GM20431 (cell line): ENCODE data around the gene ID3.
"Not testable (repeated sequence)": the region's sequence is repeated elsewhere in the genome, so short reads cannot be mapped to it uniquely, and the experiment has no call there.

Experiments used
- in situ Hi-C: fragments of 300-500 bp; cut with MseI, MboI; formaldehyde crosslinking; loops from one replicate; pipeline ENCODE4 v1.15.0; 2020; ENCODE audit warnings: low sequenced_read_pairs; ENCODE audit not compliant: unreplicated experiment

The ID3 gene

GRCh38 chr1:23555270-23555985 is 3.9 kb downstream of the ID3 start:
- in situ Hi-C loops, result no loop called here

GRCh38 chr1:23554481-23555269 is 4.6 kb downstream of the ID3 start:
- in situ Hi-C loops, result no loop called here

- in situ Hi-C loops, result no loop called here
These were observed 5.2 kb downstream of the ID3 start for GRCh38 chr1:23554127-23554480.

GRCh38 chr1:23553231-23554126 is 5.8 kb downstream of the ID3 start:
- in situ Hi-C loops, result no loop called here

DNA sequence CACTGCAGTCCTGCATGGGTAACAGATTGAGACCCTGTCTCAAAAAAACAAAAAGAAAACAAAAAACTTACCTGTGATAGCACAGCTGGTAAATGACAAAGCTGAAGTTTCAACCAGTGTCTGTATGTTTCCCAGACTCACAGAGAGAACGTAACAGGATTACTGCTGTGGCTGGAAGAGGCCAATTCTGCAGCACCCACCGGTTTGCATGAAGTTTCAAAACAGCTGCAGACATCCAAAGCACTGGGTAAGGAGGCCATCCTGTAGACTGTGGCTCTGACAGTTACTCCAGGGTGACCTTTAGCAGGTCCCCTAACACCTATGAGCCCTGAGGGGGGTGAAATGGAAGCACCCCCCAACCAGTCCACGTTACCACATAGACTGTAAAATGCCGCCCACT is 7.5 kb downstream of the ID3 start:
- in situ Hi-C loops, result no loop called here

DNA sequence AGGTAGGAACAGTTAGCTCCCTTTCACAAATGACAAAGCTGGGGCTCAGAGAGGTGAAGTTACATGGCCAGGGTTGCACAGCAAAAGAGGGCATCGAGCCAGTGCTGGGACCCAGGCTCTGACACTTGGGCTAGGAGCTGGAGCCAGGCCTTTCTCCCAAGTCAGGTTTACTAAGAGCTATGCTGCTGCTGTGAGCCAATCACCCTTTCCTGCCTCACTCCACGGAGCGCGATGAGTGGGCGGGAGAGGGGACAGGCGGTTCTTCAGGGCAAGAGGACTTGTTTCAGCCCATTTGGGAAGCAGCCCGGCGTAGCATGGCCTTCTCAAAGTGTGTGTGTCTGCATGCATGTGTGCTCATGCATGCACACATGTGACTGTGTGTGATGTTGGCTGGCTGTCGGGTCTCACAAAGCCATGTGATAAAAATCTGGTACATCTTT is 10.6 kb downstream of the ID3 start:
- in situ Hi-C loops, result loop anchor here (5.0 kb wide), 1 partner anchor 89 kb away; no protein-coding TSS in a partner anchor

DNA sequence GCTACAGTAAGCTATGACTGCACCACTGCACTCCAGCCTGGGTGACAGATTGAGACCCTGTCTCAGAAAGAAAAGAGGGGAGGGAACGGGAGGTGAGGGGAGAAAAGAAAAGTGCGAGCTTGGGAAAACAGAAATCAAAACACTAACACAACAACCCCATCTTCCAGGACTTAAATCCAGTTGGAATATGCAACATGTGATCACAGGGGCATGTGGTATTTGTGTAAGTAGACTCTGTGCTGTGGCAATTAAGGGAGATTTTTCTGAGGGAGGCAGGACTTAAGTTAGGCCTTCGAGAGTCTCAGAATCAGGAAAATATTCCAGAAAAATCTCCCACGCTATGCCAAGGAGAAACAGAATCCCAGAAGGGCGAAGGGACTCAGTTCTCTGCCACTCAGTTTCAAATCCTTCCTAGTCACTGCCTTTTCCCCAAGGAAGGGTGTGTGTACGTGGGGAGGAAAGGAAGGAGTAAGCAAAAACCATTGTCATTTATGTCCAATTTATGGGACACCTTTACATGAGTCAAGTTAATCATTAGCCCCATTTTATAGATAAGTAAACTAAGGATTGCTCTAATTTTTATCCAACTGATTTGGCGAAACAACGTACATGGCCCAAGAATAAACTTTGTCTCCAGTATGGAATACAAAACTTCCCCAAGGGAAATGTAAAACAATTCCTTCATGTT is 12.3 kb downstream of the ID3 start:
- in situ Hi-C loops, result loop anchor here (5.0 kb wide), 1 partner anchor 90 kb away; no protein-coding TSS in a partner anchor

DNA sequence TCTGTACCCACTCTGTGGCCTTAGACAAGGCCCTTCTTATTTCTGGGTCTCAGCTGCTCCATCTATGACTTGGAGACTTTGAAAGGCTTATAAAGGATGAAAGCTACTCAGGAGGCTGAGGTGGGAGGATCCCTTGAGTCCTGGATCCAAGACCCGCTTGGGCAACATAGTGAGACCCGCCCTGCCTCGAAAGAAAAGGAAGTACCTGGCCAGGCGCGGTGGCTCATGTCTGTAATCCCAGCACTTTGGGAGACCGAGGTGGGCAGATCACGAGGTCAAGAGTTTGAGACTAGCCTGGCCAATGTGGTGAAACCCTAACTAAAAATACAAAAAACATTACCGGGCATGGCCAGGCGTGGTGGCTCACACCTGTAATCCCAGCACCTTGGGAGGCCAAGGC is 13.4 kb downstream of the ID3 start:
- in situ Hi-C loops, result loop anchor here (5.0 kb wide), 1 partner anchor 91 kb away; no protein-coding TSS in a partner anchor

DNA sequence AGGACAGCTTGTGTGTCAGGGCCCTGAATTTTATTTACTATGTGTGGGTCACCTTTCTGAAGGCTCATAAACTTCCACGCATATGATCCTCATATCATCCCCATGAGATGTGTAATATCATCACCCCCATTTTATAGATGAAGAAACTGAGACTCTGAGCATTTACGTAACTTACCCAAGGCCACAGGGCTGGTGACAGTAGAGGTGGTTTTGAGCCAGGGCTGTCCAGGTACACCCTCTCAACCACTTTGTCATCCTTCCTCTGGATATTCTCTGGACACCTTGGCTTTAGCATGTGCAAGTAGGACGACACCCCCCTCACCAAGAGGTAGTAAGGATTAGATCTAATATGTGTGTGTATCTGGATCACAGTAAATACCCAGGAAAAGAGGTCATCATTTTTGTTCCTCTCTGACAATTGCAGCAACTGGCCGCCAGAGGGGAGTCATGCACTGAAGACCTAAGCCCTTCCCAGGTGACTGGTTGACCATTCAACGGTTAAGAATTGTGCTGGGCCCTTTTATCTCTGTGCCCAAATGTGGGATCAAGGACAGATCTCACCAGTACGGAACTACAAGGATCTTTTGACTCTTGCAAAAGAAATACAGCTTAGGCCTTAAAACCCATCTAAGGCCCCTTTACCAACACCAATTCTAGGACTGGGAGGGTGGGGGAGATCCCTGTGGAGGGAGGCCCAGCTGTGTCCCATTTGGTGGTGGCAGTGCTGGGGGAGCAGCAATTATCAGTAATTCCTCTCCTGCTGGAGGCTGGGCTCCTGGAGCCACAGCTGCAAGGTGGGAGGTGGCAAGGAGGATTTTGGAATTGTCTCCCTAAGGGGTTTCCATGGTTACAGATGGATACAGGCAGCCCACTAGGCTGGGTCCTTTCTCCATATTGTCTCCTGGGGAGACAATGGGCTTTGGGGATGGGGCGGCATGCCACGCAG is 14.6 kb downstream of the ID3 start:
- in situ Hi-C loops, result loop anchor here (5.0 kb wide), 1 partner anchor 93 kb away; no protein-coding TSS in a partner anchor

- in situ Hi-C loops, result no loop called here
These were observed 15.4 kb downstream of the ID3 start for GRCh38 chr1:23543707-23544443.

DNA sequence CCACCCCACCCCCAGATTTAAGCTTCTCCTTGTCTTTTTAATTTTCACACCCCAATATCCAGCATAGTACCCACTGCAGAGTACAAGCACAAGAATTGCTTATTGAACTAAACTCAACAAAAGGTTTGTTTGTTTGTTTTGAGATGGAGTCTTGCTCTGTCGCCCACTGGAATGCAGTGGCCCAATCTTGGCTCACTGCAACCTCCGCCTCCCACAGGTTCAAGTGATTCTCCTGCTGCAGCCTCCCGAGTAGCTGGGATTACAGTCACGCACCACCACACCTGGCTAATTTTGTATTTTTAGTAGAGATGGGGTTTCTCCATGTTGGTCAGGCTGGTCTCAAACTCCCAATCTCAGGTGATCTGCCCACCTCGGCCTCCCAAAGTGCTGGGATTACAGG is 16.4 kb downstream of the ID3 start:
- in situ Hi-C loops, result not testable (repeated sequence)

- in situ Hi-C loops, result no loop called here
These were observed 19.5 kb downstream of the ID3 start for GRCh38 chr1:23539698-23540266.

DNA sequence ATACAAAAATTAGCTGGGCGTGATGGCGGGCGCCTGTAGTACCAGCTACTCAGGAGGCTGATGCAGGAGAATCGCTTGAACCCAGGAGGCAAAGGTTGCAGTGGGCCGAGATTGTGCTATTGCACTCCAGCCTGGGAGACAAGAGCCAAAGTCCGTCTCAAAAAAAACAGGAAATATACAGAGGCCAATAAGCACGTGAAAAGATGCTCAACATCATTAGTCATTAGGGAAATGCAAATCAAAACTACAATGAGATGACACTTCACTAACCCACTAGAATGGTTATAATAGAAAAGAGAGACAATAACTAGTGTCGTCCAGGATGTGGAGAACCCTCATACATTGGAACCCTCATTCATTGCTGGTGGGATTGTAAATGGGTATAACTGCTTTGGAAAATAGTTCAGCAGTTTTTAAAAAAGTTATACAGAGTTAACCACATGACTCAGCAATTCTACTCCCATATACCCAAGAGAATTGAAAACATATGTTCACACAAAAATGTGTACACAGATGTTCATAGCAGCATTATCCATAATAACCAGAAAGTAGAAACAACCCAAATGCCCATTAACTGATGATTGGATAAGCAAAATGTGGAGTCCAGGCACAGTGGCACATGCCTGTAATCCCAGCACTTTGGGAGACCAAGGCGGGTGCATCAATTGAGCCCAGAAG is 21.9 kb downstream of the ID3 start:
- in situ Hi-C loops, result no loop called here

DNA sequence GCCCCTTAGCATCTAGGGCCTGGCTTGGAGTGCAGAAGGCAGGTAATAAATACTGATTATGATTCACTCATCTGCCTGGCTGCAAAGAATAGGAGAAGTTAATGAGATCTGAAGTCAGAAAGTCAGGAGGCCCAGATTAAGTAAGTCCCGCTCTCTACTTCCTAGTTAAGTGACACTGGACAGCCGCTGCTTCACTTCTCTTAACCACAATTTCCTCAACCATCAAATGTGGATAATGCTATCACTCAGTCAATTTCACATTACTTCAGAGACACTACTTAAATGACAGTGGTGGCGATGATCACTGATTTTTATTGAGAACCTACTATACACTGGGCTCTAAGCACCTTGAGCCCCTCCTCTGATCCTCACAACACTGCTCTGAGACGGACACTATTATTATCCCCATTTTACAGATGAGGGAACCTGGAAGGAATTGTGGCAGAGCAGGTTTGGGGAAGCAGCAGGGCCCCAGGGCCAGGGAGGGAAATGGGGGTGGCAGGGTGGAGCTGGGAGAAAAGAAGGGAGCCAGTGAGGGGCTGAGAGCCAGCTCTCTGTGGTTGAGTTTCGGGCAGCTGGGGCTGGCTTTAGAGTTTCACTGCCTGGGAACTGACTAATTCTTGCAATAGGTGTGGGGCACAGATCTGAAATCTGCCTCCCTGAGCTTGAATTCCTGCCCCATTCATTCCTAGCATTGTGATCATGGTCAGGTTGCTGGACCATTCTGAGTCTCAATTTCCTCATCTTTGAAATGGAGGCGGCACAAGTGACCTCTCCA is 25.9 kb downstream of the ID3 start:
- in situ Hi-C loops, result no loop called here

GRCh38 chr1:23531562-23532094 is 27.7 kb downstream of the ID3 start:
- in situ Hi-C loops, result no loop called here
